ENCODE data around the gene TRIM26.

Gene TRIM26

DNA sequence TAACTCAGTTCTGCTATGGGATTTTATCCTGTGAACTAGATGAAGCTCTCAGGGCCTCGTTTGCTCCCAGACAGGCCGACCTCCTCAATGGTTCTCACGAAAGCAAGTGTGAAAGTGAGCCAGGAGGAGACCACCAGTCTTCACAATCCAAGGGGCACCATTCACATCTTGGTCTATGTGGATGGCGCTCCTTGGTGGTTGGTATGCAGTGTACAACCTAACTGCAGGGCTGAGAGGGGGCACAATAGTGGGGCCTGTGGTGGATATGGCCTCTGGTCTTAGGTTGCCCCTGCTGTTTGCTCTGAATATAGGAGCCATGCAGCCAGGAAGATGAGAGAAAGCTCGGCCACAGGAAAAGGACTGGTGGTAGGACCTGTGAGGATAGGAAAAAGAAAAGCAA lies 24.7 kb downstream of the TRIM26 start:
- Histone ChIP-seq H3K9me3 (ENCODE audit: low read length) (no peaks in the 10 kb centered on the region), H3K36me3 (ENCODE audit: insufficient read depth, low read length) (peaks cover 62% of the 10 kb centered on the region), H3K9ac (ENCODE audit: low read length) (no peak overlapping the region), H3K4me3 (ENCODE audit: low read depth in 1 of 2, low read length in 2 of 2) (no peak overlapping the region), H3K27ac (ENCODE audit: low read depth, low read length) (no peak overlapping the region), H3K4me1 (ENCODE audit: insufficient read depth, low read length) (no peaks in the 10 kb centered on the region), H3K27me3 (ENCODE audit: control insufficient read depth in 1 of 2, insufficient read depth in 2 of 2, low read length in 2 of 2) (no peaks in the 10 kb centered on the region)

DNA sequence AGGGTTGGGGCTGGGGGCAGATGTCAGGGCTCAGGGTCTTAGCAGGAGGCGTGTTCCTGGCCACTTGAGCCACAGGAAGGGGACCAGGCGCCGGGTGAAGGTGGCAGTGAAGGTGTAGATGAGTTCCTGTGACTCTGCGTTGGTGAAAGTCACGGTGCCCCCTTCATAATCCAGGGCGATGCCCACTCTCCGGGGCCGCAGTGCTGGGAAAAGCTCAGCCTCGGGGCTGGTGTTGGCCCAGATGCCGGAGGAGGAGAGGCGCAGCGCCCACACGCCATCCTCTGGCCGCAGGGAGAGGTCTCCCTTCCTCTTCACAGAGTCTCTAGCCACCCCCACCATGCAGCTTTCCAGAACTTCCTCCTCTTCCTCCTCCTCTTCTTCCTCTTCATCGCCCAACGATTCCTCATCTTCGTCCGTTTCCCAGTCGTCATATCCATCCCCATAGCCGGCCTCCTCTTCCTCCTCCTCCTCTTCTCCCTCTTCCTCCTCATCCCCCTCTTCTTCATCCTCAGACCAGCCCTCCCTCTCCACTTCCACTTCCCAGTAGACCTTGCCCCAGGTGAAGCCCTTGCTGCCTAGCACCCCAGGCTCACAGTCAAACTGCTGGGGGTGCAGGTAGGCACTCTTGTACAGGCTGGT lies 27.2 kb downstream of the TRIM26 start:
- H3K9ac ChIP-seq (ENCODE audit: low read length), result no peak overlapping the region
- H3K4me3 ChIP-seq (ENCODE audit: low read depth in 1 of 2, low read length in 2 of 2), result no peak overlapping the region
- no peaks in the 10 kb centered on the region for H3K4me1 ChIP-seq (ENCODE audit: insufficient read depth, low read length)
- H3K36me3 ChIP-seq (ENCODE audit: insufficient read depth, low read length), result peaks cover 46% of the 10 kb centered on the region
- no peak overlapping the region for H3K27ac ChIP-seq (ENCODE audit: low read depth, low read length)
- no peaks in the 10 kb centered on the region for H3K9me3 ChIP-seq (ENCODE audit: low read length)
- H3K27me3 ChIP-seq (ENCODE audit: control insufficient read depth in 1 of 2, insufficient read depth in 2 of 2, low read length in 2 of 2), result no peaks in the 10 kb centered on the region

GRCh38 chr6:30184417-30185031 lies 28.7 kb downstream of the TRIM26 start:
- no peaks in the 10 kb centered on the region for H3K9me3 ChIP-seq (ENCODE audit: low read length)
- no peaks in the 10 kb centered on the region for H3K27me3 ChIP-seq (ENCODE audit: control insufficient read depth in 1 of 2, insufficient read depth in 2 of 2, low read length in 2 of 2)
- no peaks in the 10 kb centered on the region for H3K4me1 ChIP-seq (ENCODE audit: insufficient read depth, low read length)
- H3K36me3 ChIP-seq (ENCODE audit: insufficient read depth, low read length), result peaks cover 32% of the 10 kb centered on the region
- H3K27ac ChIP-seq (ENCODE audit: low read depth, low read length), result no peak overlapping the region
- H3K4me3 ChIP-seq (ENCODE audit: low read depth in 1 of 2, low read length in 2 of 2), result no peak overlapping the region
- H3K9ac ChIP-seq (ENCODE audit: low read length), result no peak overlapping the region

DNA sequence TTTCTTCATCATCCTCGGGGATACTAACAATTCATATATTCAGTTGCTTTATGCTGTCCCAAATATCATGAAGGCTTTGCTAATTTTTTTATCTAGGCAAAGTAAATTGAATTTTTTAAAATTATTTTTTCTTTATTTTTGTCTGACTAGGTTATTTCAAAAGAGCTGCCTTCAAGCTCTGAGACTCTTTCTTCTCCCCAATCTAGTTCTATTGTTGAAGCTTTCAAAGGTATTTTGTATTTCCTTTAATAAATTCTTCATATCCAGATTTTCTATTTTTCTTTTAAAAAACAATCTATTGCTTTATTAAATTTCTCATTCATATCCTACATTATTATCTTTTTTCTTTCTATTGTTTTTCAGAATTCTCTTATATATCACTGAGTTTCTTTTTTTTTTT lies 33.1 kb downstream of the TRIM26 start:
- H3K4me1 ChIP-seq (ENCODE audit: insufficient read depth, low read length), result no peaks in the 10 kb centered on the region
- no peaks in the 10 kb centered on the region for H3K9me3 ChIP-seq (ENCODE audit: low read length)
- H3K36me3 ChIP-seq (ENCODE audit: insufficient read depth, low read length), result peaks cover 2% of the 10 kb centered on the region
- no peak overlapping the region for H3K4me3 ChIP-seq (ENCODE audit: low read depth in 1 of 2, low read length in 2 of 2)
- no peak overlapping the region for H3K9ac ChIP-seq (ENCODE audit: low read length)
- H3K27me3 ChIP-seq (ENCODE audit: control insufficient read depth in 1 of 2, insufficient read depth in 2 of 2, low read length in 2 of 2), result no peaks in the 10 kb centered on the region
- no peak overlapping the region for H3K27ac ChIP-seq (ENCODE audit: low read depth, low read length)

DNA sequence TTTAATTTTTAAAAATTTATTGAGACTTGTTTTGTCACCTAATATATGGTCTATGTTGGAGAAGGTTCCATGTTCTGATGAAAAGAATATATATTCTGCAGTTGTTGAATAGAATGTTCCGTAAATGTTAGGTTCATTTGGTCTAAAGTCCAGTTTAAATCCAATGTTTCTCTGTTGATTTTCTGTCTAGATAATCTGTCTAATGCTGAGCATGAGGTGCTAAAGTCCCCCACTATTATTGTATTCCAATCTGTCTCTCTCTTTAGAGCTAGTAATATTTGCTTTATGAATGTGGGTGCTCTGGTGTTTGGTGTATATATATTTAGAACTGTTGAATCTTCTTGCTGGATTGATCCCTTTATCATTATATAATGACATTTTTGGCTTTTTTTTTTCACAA lies 34.4 kb downstream of the TRIM26 start:
- H3K27ac ChIP-seq (ENCODE audit: low read depth, low read length), result no peak overlapping the region
- no peaks in the 10 kb centered on the region for H3K27me3 ChIP-seq (ENCODE audit: control insufficient read depth in 1 of 2, insufficient read depth in 2 of 2, low read length in 2 of 2)

DNA sequence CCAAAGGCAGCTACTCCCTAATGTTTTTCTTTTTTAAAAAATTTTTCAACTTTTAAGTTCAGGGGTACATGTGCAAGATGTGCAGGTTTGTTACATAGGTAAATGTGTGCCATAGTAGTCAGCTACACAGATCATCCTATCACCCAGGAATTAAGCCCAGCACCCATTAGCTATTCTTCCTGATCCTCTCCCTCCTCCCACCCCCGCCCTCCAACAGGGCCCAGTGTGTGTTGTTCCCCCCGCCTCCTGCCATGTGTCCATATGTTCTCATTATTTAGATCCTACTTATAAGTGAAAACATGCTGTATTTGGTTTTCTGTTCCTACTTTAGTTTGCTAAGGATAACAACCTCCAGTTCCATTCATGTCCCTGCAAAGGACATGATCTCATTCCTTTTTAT lies 37.4 kb downstream of the TRIM26 start:
- Histone ChIP-seq H3K27ac (ENCODE audit: low read depth, low read length) (no peak overlapping the region), H3K9me3 (ENCODE audit: low read length) (no peaks in the 10 kb centered on the region), H3K4me1 (ENCODE audit: insufficient read depth, low read length) (no peaks in the 10 kb centered on the region), H3K4me3 (ENCODE audit: low read depth in 1 of 2, low read length in 2 of 2) (no peak overlapping the region), H3K27me3 (ENCODE audit: control insufficient read depth in 1 of 2, insufficient read depth in 2 of 2, low read length in 2 of 2) (peaks cover 10 to 17% of the 10 kb centered on the region in 2 donors), H3K36me3 (ENCODE audit: insufficient read depth, low read length) (no peaks in the 10 kb centered on the region), H3K9ac (ENCODE audit: low read length) (no peak overlapping the region)

More for the DNA sequence above, 34.4 kb downstream of the TRIM26 start:
- Histone ChIP-seq H3K9me3 (ENCODE audit: low read length) (no peaks in the 10 kb centered on the region), H3K36me3 (ENCODE audit: insufficient read depth, low read length) (no peaks in the 10 kb centered on the region), H3K4me3 (ENCODE audit: low read depth in 1 of 2, low read length in 2 of 2) (no peak overlapping the region), H3K4me1 (ENCODE audit: insufficient read depth, low read length) (no peaks in the 10 kb centered on the region), H3K9ac (ENCODE audit: low read length) (no peak overlapping the region)

GRCh38 chr6:30172681-30173080 lies 40.5 kb downstream of the TRIM26 start:
- H3K27ac ChIP-seq (ENCODE audit: low read depth, low read length), result no peak overlapping the region
- H3K36me3 ChIP-seq (ENCODE audit: insufficient read depth, low read length), result no peaks in the 10 kb centered on the region
- no peak overlapping the region for H3K4me3 ChIP-seq (ENCODE audit: low read depth in 1 of 2, low read length in 2 of 2)
- H3K9ac ChIP-seq (ENCODE audit: low read length), result no peak overlapping the region
- H3K4me1 ChIP-seq (ENCODE audit: insufficient read depth, low read length), result no peaks in the 10 kb centered on the region
- H3K27me3 ChIP-seq (ENCODE audit: control insufficient read depth in 1 of 2, insufficient read depth in 2 of 2, low read length in 2 of 2), result peaks cover 18 to 30% of the 10 kb centered on the region in 2 donors
- H3K9me3 ChIP-seq (ENCODE audit: low read length), result no peaks in the 10 kb centered on the region

- Histone ChIP-seq H3K4me3 (ENCODE audit: low read depth in 1 of 2, low read length in 2 of 2) (no peak overlapping the region), H3K27me3 (ENCODE audit: control insufficient read depth in 1 of 2, insufficient read depth in 2 of 2, low read length in 2 of 2) (peaks cover 18 to 30% of the 10 kb centered on the region in 2 donors), H3K4me1 (ENCODE audit: insufficient read depth, low read length) (no peaks in the 10 kb centered on the region), H3K9ac (ENCODE audit: low read length) (no peak overlapping the region), H3K36me3 (ENCODE audit: insufficient read depth, low read length) (no peaks in the 10 kb centered on the region), H3K27ac (ENCODE audit: low read depth, low read length) (no peak overlapping the region), H3K9me3 (ENCODE audit: low read length) (no peaks in the 10 kb centered on the region)
Observed at GRCh38 chr6:30171677-30172471, 41.3 kb downstream of the TRIM26 start.

GRCh38 chr6:30169658-30170614 lies 43.3 kb downstream of the TRIM26 start:
- Histone ChIP-seq H3K9me3 (ENCODE audit: low read length) (no peaks in the 10 kb centered on the region), H3K36me3 (ENCODE audit: insufficient read depth, low read length) (no peaks in the 10 kb centered on the region), H3K27me3 (ENCODE audit: control insufficient read depth in 1 of 2, insufficient read depth in 2 of 2, low read length in 2 of 2) (peaks cover 18 to 30% of the 10 kb centered on the region in 2 donors), H3K9ac (ENCODE audit: low read length) (no peak overlapping the region), H3K4me1 (ENCODE audit: insufficient read depth, low read length) (no peaks in the 10 kb centered on the region), H3K27ac (ENCODE audit: low read depth, low read length) (no peak overlapping the region), H3K4me3 (ENCODE audit: low read depth in 1 of 2, low read length in 2 of 2) (no peak overlapping the region)

DNA sequence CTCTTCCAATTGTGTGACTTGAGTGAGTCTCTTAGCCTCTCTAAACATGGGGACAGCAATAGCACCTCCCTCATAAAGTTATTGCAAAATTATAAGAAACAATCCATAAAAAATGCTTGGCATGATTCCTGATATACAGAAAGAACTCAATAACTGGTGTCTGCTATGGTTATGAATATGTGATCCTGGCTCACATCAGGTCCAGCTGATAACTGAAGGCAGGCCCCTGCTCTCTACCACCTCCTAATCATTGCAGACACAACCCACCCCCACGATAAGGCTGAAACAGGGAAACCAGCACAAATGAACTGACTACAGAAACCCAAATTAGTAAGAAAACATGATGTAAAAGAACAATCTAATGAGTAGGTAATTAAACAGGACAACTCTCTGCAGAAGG lies 44.5 kb downstream of the TRIM26 start:
- no peak overlapping the region for H3K9ac ChIP-seq (ENCODE audit: low read length)
- no peaks in the 10 kb centered on the region for H3K9me3 ChIP-seq (ENCODE audit: low read length)
- no peaks in the 10 kb centered on the region for H3K4me1 ChIP-seq (ENCODE audit: insufficient read depth, low read length)
- H3K27ac ChIP-seq (ENCODE audit: low read depth, low read length), result no peak overlapping the region
- H3K36me3 ChIP-seq (ENCODE audit: insufficient read depth, low read length), result no peaks in the 10 kb centered on the region
- no peak overlapping the region for H3K4me3 ChIP-seq (ENCODE audit: low read depth in 1 of 2, low read length in 2 of 2)
- H3K27me3 ChIP-seq (ENCODE audit: control insufficient read depth in 1 of 2, insufficient read depth in 2 of 2, low read length in 2 of 2), result peaks cover 18 to 30% of the 10 kb centered on the region in 2 donors

DNA sequence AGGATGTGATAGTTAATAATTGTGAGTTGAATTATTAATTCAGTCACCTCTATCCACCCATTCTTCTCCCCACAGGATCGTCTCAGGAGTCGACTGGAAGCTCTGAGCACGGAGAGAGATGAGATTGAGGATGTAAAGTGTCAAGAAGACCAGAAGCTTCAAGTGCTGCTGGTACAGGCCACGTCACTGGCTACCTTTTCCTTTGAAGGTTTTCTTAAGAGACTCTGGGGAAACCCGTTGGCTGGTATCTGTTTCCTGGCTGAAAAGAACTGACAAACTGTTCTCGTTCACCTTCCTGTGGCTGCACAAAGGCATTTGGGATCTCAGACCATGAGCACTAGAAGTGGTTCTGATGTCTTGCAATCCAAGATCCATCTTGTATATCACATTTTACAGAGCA lies 46.1 kb downstream of the TRIM26 start:
- no peaks in the 10 kb centered on the region for H3K36me3 ChIP-seq (ENCODE audit: insufficient read depth, low read length)
- no peaks in the 10 kb centered on the region for H3K9me3 ChIP-seq (ENCODE audit: low read length)
- no peak overlapping the region for H3K4me3 ChIP-seq (ENCODE audit: low read depth in 1 of 2, low read length in 2 of 2)
- H3K27ac ChIP-seq (ENCODE audit: low read depth, low read length), result no peak overlapping the region
- H3K27me3 ChIP-seq (ENCODE audit: control insufficient read depth in 1 of 2, insufficient read depth in 2 of 2, low read length in 2 of 2), result peaks cover 18 to 27% of the 10 kb centered on the region in 2 donors
- H3K9ac ChIP-seq (ENCODE audit: low read length), result no peak overlapping the region
- no peaks in the 10 kb centered on the region for H3K4me1 ChIP-seq (ENCODE audit: insufficient read depth, low read length)

Data from muscle layer of colon (tissue), 2 donors.